ENCODE data around the gene DDN.
A peak's percentile ranks its signal among the peaks of the same experiment; 100 is the strongest.

Gene DDN

DNA sequence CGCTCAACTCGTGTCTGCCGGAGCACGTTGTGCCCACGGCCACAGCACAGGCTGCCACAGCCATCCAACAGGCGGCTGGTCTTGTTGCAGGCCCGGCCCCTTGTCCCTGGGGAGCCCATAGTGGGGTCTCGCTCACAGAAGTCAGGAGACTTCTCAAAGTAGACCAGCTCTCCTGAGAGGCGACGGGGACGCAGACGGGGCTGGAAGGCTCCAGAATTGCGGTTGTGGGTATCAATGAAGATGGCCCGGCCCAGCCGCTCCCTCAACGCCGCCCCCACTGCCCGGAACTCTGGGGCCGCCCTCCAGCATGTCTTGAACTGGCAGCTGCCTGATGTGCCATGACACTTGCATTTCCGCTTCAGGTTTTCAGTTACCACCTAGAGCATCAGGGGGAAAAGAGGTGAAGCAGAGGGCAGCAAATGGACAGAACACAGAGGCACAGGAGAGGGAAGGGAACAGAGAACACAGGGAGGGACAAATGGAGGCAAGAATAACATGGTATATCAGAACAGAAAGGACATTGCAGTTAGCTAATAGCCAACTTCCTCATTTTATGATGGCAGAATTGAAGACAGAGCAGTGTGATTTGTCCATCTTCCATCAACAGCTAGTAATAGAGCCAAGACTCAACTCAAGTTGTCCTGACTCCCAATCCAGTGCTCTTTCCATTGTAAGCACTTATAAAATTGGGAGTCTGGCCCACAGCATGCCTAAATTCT, 32.8 kb downstream of the DDN start:
- DNase-seq (ENCODE audit: low read depth): no peak

DNA sequence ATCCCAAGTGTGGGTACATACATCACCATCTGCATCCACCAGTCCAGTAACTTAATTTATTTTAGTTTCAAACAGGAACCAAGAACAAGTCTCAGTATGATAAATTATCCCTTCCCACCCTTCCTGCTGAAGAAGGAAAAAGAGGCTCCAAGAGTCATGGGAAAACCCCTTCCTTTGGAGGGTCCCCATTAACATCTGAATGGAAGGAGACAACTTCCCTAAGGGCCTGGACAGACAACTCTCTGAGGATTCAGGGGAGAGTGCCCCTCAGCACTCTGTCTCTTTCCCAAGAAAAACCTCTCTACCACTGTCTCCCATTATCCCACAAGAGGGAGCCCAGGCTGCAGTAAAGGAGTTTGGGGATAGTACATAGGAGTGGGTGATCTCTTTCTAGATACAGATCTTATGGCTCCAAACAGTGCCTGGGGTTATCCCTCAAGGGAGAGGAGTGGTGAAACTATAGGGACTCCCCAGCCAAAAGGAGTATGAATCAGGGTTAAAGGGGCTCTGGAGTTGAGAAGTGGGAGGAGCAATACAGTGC, 33.8 kb downstream of the DDN start:
- peak; percentile 52 for DNase-seq (ENCODE audit: low read depth)

DNA sequence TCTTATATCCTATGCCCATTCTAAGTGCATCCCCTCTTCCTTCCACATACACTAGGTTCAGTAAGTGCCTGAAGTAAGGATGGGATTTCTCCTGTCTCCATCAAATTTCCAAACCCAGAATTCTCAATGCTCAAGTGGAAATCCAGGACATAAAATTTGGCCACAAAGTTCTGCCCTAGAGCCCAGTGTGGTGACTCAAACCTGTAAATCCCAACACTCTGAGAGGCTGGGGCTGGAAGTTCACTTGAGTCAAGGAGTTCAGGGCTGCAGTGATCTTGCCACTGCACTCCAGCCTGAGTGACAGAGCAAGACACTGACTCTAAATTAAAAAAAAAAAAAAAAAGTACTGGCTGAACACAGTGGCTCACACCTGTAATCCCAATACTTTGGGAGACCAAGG, 37.4 kb downstream of the DDN start:
- peak; percentile 45 for DNase-seq (ENCODE audit: low read depth)

DNA sequence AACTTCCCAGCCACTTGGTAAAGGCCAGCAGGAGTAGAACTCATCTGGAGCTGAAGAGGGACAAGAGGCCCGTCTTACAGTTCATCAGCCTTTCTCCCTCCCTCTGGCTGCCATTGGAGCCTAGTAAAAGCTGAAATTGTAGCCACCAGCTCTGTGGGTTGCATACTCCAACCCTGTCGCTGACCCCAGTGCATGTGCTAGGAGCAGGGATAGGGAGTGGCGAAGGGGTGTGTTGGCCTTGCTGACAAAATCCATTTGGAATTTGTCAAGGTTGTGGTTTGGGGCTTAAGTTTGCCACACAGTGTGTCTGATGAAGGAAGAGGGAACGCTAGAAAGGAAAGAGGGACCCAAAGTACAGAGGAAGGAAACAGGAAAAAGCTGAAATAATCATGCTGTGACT, 37.8 kb downstream of the DDN start:
- DNase-seq (ENCODE audit: low read depth): peak; percentile 19

DNA sequence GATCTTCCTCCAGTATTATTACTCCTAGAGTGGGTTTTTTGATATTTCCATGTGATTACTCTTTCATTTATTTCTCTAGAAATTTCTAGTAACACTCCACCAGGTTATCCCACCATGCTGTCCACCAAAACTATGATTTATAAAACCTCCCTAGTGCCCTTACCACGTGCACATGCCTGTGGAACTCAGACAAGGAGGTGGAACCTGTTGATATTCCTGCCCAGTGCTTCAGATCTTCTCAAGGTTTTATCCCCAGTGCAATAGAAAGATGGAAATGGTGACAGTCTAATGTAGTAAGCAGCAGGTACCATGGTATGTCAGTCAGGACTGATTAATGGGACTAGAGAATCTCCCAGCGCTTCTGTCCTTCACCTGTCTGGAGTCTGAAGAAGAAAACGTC, 38.3 kb downstream of the DDN start:
- DNase-seq (ENCODE audit: low read depth): no peak

DNA sequence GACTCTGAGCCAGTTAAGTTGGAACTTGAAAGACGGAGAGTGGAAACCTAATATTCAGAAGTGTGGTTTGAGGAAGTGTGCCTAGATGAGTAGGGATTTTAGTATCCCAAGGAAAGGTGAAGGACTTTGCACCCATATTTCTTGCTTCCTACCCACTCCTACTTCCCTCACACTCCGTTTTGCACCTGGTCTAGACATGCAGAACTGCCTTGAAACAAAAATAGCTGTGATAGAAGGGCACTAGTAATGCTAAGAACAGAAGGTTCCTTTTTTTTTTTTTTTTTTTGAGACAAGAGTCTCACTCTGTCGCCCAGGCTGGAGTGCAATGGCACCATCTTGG, 41.2 kb downstream of the DDN start:
- no peak for DNase-seq (ENCODE audit: low read depth)

DNA sequence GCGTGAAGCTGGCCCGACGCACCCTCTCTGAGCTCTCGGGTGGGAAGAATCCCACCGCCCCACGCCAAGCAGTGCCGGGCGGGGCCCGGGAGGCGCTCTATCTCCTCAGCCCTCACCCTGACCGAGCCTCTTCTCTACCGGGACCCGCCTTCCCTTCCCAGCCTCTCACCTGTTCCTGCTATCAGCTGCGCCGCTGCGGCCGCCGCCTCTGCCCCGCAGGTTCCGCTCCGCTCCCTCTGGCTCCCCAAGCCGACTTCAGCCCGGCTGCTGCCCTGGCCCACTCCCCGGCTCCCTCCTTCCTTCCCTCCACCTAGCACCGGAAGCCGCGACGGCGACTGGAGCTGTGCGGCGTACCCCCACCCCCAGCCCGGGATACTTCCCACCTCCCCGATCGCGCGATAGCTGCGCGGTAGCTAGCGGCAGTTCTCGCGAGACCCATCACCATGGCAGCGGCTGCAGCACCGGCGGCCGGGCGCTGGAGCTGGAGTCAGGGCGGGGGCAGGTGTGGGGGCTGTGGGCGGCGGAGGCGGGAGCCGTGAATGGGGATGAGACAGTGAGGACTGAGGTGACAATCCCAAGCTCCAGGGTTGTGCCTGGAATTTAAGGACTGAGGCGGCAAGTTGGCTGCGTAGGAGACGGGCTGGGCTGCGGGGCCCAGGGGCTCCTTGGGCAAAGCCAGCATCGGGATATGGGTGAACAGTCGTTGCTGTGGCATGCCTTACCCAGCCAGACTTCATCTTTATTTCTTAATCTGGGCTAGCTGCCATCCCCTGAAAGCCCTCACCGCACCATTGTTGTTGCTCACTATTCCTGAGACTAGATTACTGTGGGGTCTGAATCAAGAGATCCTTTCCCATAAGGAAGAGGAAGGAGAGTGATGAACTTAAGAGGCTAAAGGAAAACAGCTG, 41.8 kb downstream of the DDN start, which contains the start of gene ARF3:
ARF3 (minus strand) TSS at position 347 of the 908 bp plus-strand sequence. CDS start 16,392 bp downstream, outside the sequence.
- peak; percentile 93 for DNase-seq (ENCODE audit: low read depth)

DNA sequence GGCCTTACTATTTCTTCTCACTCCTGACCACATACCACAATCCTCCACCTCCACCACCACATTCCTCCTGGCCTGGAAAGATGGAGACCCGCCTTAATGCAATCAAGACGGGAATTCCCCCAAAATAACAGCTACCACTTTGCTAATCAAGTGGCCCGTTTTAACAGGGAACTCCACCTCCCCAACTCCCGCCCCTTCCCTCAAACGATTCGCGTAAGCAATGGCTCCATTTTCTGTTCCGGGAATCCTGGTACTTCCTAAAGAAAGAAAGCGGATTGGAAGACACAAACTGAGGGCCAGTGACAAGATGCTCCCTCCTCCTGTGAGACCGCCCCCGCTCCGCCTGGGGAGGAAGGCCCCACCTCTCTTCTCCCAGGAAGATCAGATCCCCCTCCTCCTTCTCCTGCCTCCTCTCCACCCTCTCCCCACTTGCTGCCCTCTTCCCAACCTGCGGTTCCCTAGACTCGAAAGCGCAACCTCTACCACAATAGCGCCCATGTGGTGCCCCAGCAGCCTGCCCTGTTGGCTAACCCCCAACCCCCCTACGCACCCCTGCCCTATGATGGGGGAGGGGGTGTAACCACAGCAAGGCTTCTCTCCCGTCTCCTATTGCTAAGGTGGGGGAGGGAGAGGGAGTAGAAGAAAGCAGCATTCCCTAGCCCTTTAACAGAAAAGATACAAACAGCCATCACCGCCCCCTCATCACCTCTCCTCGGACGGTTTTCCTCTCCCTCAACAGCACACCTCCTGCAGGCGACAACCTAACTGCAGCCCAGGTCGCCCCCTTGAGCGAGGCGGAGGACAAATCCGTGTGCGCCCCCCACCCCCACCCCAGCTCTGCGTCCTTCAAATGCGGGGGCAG, 42.7 kb downstream of the DDN start:
- peak; percentile 98 for DNase-seq (ENCODE audit: low read depth)

DNA sequence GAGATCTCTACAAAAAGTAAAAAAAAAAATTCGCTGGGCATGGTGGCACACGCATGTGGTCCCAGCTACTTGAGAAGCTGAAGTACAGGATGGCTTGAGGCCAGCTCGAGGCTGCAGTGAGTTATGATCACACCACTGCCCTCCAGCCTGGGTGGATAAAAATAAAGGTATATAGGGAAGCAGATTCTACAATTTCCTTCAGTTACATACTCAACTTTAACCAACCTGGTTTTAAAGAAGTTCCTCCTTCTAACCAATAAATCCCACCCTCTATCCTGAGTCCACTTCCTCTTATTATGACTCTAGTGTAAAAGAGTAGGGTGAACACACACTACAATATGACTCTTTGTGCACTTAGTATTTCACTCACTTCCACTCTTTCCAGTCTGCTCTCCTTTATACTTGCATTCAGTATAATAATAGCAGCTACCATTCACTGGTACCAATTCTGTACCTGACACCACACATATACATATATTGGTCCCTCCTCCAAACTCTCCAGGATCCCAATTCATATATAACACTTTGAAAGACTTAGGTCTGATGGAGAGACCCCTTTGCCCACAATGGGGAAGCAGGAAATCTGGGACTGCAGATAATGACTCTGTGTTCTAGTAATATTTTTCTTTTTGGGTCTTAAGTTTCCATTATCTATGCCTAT, 44.2 kb downstream of the DDN start:
- no peak for DNase-seq (ENCODE audit: low read depth)

DNA sequence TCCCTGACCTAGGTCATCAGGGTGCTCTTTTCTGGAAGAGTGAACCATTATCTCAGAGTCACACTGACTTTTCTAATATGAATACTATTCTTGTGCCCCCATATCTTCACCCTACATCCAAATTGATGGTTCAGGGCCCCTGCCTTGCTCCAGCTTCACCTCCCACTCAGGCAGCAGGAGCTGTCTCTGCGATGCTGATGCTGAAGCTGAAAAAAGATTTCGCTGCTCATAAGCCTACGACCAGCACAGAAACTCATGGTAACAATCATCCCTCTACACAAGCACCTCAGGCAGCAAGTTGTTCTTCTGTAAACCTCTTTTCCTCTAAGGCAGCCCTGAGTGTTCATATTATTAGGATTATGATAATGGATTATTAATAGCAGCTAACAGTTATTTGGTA, 45.1 kb downstream of the DDN start:
- DNase-seq (ENCODE audit: low read depth): no peak

DNA sequence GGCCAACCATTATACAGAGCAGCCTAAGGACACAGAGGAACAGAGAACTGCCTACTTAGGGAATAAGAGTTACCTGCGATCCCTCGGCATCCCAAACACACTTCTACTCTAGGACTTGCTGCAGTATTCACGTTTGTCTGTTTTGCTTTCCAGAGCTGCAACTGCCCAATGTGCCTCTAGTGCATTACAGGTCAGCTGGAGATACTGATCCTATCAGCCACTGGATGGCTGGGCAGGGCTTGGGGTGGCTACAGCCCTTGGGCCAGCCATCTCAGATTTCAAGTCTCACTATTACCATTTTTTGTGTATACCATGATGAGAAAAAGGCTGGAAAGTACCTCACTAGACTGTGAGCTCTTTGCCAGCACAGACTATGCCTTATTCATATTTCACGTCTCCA, 46.5 kb downstream of the DDN start:
- DNase-seq (ENCODE audit: low read depth): no peak

DNA sequence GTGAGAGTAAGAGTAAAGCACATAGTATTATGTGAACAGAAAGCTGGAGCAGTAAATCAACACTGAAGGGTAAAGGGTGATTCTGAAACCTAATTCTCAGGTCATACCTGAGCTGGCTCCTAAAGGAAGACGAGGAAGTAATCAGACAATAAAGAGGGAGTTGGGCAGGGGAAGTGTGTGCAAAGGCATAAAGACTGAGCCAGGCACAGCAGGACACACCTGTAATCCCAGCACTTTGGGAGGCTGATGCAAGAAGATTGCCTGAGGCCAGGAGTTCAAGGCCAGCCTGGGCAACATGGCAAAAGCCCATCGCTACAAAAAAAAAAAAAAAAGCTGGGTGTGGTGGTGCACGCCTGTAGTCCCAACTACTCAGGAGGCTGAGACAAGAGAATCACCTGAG, 51.4 kb downstream of the DDN start:
- no peak for DNase-seq (ENCODE audit: low read depth)

DNA sequence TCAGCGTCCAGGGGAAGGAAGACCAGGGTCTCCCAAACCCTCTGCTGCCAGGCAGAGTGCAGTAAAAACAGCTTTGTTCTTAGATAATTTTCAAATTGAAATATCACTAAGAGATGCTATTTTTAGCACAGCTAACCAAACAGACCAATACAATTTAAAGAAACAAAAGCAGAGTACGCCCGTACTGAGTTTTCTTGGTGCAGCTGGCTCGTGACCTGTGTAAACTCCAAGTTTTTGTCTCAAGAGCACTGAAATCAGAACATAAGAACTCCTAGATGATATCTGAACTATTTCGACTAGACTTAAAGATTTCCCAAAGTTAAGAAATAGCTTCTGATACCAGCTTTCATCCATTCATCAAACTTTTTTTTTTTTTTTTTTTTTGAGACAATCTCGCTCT, 52.2 kb downstream of the DDN start:
- DNase-seq (ENCODE audit: low read depth): no peak

DNA sequence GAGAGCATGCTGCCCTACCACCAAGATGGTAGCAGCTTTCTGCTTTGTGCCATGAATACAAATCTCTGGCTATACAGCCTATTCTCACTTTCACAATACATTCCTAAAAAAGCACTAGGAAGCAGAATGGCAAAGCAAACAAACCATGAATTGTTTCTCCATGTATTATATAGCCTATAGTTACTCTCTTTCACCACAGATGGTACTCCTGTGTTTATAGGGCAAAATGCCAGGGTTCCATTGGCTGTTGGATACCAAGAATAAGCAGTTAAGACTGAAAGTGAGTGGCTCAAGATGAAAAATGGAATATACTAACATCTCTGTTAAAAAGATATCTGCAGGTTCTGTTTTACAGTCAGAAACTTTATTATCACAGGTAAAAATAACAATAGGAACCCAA, 53.0 kb downstream of the DDN start:
- peak; percentile 22 for DNase-seq (ENCODE audit: low read depth)

Measured in EH (cell line).